GM18870 (cell line): Measurements from ENCODE around the gene POLR2I.

Experiments used
- ATAC-seq: cut with Tn5 transposase; IDR thresholded peaks from one replicate; pipeline ENCODE4 v1.9.1; 2021; ENCODE audit warnings: moderate library complexity; ENCODE audit not compliant: unreplicated experiment

The POLR2I gene

DNA sequence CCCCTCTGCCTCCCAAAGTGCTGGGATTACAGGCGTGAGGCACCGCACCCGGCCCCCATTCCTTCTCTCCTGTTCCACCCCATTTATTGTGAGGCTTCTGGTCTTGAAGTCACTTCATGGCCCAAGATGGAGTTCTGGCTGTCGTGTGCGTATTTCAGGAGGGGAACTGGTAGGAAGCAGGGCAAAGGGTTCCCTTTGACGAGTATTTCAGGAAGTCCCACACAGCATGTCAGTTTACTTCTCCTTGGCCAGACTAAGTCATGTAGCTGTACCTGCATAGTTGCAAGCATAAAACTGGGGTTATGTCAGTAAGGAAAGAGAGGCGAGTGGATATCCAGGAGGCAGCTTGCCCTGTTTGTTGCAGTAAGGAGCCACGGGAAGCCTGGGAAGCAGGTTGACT, 49.8 kb downstream of the POLR2I start:
- ATAC-seq: no peak
